ENCODE results near the gene RASD2.

Gene RASD2

GRCh38 chr22:35572556-35572955, 31.9 kb downstream of the RASD2 start:
- TF ChIP-seq SIN3A (IDR thresholded peaks at IDR 0.05; ENCODE audit: borderline replicate concordance, insufficient read depth, low read length) = no peak
- no peak for TF ChIP-seq TAF1 (IDR thresholded peaks at IDR 0.05; ENCODE audit: borderline replicate concordance, insufficient read depth, low read length)
- no peak for TF ChIP-seq FOXP2 (optimal IDR thresholded peaks at IDR 0.05; ENCODE audit: borderline replicate concordance, extremely low read depth, extremely low read length, insufficient read depth)
- TF ChIP-seq POLR2AphosphoS5 (IDR thresholded peaks at IDR 0.05; ENCODE audit: low read depth, low read length) = no peak
- TF ChIP-seq REST (IDR thresholded peaks at IDR 0.05; ENCODE audit: insufficient read depth in 1 of 2, low read depth in 2 of 2, low read length in 2 of 2) = no peak

GRCh38 chr22:35575116-35575748, 34.6 kb downstream of the RASD2 start:
- TF ChIP-seq TAF1 (IDR thresholded peaks at IDR 0.05; ENCODE audit: borderline replicate concordance, insufficient read depth, low read length) = no peak
- no peak for TF ChIP-seq SIN3A (IDR thresholded peaks at IDR 0.05; ENCODE audit: borderline replicate concordance, insufficient read depth, low read length)
- no peak for TF ChIP-seq POLR2AphosphoS5 (IDR thresholded peaks at IDR 0.05; ENCODE audit: low read depth, low read length)
- no peak for TF ChIP-seq FOXP2 (optimal IDR thresholded peaks at IDR 0.05; ENCODE audit: borderline replicate concordance, extremely low read depth, extremely low read length, insufficient read depth)
- no peak for TF ChIP-seq REST (IDR thresholded peaks at IDR 0.05; ENCODE audit: insufficient read depth in 1 of 2, low read depth in 2 of 2, low read length in 2 of 2)

GRCh38 chr22:35576671-35577070, 36.0 kb downstream of the RASD2 start:
- no peak for TF ChIP-seq POLR2AphosphoS5 (IDR thresholded peaks at IDR 0.05; ENCODE audit: low read depth, low read length)
- no peak for TF ChIP-seq TAF1 (IDR thresholded peaks at IDR 0.05; ENCODE audit: borderline replicate concordance, insufficient read depth, low read length)

GRCh38 chr22:35577799-35578659, 37.4 kb downstream of the RASD2 start:
- TF ChIP-seq FOXP2 (optimal IDR thresholded peaks at IDR 0.05; ENCODE audit: borderline replicate concordance, extremely low read depth, extremely low read length, insufficient read depth) = no peak
- TF ChIP-seq REST (IDR thresholded peaks at IDR 0.05; ENCODE audit: insufficient read depth in 1 of 2, low read depth in 2 of 2, low read length in 2 of 2) = no peak
- TF ChIP-seq TAF1 (IDR thresholded peaks at IDR 0.05; ENCODE audit: borderline replicate concordance, insufficient read depth, low read length) = no peak

- no peak for TF ChIP-seq REST (IDR thresholded peaks at IDR 0.05; ENCODE audit: insufficient read depth in 1 of 2, low read depth in 2 of 2, low read length in 2 of 2)
- TF ChIP-seq SIN3A (IDR thresholded peaks at IDR 0.05; ENCODE audit: borderline replicate concordance, insufficient read depth, low read length) = no peak
- no peak for TF ChIP-seq POLR2AphosphoS5 (IDR thresholded peaks at IDR 0.05; ENCODE audit: low read depth, low read length)
- no peak for TF ChIP-seq FOXP2 (optimal IDR thresholded peaks at IDR 0.05; ENCODE audit: borderline replicate concordance, extremely low read depth, extremely low read length, insufficient read depth)
- no peak for TF ChIP-seq TAF1 (IDR thresholded peaks at IDR 0.05; ENCODE audit: borderline replicate concordance, insufficient read depth, low read length)
Measured at GRCh38 chr22:35578836-35579575, 38.4 kb downstream of the RASD2 start.
